Inflammatory macrophage treated with lipopolysaccharide for 1 hour (primary cell): Measurements from ENCODE around the gene EPHA6.
"Not testable (repeated sequence)": the region's sequence is repeated elsewhere in the genome, so short reads cannot be mapped to it uniquely, and the experiment has no call there.

ENCODE experiments used
- DNase-seq, 2 donors: peaks; one replicate each; pipeline ENCODE4 v3.0.0-alpha.2; 2020 to 2022

The EPHA6 gene

DNA sequence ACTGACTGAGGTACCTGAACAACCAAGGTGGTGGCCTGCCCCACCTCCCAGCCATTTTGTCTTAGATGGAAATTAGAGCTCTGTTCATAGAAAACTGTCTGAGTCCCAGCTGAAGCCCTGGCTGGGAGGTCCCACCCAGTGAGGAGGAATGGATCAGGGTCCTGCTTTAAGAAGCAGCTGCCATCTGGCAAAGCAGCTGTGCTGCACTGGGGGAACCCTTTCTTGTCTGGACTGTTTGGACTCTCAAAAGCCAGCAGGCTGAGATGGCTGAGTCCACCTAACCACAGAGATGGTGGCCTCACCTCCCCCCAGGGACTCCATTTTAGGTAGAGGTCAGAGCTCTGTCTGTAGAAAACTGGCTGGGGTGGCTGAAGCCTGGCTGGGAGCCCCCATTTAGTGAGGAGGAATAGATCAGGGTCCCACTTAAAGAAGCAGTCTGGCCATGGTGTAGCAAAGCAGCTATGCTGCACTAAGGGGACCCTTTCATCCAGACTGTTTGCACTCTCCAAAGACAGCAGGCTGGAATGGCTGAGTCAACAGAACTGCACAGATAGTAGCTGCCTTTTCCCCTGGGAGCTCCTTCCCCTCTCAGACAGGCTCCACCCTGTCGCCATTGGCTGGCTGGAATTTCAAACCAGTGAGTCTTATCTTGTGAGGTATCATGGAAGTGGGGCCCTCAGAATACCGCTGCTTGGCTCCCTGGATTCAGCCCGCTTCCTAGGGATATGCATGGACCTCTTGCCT, 116.9 kb downstream of the EPHA6 start:
- DNase-seq, result no peak

DNA sequence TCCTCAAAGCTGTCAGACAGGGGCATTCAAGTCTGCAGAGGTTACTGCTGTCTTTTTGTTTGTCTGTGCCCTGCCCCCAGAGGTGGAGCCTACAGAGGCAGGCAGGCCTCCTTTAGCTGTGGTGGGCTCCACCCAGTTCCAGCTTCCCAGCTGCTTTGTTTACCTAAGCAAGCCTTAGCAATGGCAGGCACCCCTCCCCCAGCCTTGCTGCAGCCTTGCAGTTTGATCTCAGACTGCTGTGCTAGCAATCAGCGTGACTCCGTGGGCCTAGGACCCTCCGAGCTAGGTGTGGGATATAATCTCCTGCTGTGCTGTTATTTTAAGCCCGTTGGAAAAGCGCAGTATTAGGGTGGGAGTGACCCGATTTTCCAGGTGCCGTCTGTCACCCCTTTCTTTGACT, 127.7 kb downstream of the EPHA6 start:
- not testable (repeated sequence) for DNase-seq

DNA sequence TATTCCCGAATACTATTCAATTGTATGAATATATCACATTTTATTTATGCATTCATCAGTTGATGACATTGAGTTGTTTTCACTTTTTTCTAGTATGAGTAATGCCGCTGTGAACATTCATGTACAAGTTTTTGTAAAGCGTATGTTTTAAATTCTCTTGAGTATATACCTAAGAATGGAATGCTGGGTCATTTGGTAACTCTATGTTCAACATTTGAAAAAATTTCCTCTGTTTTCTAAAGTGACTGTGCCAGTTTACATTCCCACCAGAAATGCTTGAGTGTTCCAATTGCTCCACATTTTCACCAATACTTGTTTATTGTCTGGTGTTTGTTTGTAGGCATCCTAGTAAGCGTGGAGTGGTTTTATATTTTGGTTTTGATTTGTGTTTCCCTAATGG, 144.5 kb downstream of the EPHA6 start:
- DNase-seq, result no peak

DNA sequence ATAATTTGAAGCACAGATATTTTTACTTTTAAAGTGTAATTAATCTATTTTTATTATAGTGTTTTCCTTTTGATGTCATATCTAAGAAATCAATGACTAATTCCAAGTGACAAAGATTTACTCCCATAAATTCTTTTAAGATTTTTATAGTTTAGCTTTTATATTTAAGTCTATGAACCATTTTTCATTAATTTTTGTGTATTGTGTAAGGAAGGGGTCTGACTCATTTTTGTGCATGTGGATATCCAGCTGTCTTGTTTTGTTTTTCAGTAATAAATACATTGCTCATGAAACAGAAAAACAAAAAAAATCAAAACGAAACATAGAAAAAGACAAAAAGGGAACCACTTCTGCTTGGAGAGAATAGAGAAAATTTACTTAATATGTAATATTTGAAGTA, 145.1 kb downstream of the EPHA6 start:
- no peak for DNase-seq

DNA sequence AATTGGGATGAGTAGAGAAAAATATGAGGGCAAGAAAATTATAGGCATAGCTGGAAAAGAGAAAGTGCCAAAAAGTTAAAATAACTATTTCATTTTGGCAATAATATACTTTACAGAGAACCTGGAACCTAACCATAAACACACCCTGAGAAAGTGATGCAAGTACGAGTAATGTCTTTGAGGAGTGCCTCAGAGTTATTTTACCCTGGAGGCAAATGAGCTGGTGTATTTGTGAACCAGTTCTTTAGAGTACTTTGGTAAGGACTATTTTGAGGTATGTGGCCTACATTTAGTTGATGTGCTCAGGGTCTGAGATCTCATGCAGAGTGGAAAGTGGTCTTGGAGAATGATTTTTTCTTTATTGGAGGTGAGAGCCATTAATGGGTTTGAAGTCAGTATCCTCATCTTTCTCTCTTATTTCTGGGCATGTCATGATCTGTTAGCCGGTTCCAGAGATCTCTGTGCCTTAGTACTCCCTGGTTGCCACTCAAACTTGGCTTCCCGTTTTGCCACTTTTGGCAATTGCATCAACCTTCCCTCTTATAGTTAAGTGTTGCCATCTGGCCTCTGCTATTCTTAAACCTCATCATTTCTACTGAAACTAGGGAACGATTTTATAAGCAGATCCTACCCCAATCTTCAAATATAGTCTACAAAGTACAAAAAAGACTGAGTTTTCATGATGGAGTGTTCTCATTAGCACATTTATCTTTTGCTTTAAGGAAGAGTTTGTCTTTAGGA, 145.7 kb downstream of the EPHA6 start:
- DNase-seq, result no peak

DNA sequence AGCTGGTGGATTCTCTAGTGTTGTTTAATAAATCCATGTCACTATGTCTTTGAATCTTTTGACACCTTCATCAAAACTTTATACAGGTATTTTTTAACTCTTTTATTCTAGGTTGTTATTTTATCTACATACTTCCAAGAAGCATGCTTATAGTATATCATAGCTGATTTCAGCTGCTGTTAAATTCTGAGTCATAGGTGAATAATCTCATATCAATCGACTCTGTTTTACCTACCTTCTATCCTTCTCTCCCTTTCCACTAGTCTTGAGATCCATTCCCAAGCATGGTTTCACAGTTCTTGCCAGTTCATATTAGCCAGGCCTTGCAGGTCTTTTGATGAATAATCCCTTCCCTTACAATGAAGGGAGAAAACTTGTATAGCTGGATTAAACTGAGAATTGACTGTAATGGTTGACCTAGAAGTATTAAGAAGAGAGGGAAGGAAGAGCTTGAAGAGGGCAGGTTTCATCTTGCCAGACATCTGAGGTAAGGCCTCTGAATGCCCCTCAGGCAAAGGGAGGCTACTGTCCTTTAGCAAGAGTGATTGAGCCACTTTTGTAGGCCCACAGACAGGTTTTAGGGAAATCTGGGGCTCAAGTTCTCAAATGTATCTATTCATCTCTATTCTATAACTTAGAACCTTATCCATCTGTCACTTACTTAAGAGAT, 146.4 kb downstream of the EPHA6 start:
- DNase-seq, result no peak

DNA sequence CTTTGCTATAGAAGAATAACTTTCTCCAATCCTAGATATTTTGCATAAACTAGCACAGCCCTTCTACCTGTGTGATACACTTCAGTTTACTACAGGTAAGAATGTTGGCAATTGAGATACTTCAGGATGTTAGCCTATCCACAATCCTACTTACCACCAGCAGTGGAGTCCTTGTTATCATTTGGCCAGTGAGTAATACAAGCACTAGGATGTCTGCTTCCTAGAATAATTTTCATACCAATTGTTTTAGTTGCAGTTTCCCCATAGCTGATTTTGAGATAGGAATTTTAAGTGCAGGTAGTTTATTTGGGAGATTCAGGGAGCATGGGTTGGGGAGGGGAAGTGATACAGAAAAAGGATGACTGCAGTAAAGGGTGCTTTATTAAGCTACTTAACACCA, 147.2 kb downstream of the EPHA6 start:
- no peak for DNase-seq

DNA sequence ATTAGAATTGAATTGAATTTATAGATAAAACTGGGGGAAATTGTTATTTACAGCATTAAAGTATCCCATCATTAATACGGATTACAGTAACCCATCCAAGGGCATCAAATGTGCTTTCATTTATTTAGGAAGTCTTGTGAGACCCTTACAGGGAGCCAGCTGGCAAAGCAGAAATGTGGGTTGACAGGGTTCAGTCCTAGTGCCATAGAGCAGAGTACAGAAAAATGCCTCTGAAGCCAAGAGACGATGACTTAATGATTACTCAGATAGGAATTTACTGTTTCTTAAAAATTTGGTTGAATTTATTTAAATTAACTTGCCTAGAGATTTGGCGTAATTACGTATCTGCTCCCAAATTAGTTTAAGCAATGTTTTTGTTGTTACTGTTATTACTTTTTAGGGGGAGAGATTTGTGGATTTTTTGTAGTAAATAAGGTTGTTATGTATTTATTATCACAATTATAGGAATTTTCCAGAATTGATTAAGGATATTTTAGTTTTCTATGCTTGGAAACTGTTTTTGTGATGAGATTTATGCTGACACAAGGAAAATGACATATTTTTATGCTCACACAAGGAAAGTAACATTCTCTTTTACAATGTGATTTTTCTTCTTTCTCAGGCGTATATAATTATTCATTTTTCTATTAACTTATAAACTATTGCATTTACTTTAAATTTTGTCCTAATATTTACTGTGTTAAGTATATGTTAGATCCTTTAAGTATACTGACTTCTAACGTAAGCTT, 152.0 kb downstream of the EPHA6 start:
- no peak for DNase-seq

DNA sequence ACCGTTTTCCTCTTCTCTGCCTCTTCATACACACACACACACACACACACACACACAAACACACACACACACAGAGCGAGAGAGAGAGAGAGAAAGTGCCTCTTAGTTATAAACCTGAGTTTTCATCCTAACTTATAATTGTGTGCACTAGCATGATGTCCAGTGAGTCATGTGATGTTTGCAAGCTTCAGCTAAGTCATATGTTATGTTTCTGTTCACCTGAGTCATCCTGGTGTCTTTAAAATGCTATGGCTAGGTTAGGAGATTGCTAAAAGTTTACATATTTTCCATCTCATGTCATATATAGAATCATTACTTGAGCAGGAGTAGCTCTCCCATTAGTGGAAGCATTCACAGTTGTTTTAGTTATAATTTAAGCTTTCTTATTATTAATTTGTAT, 155.8 kb downstream of the EPHA6 start:
- DNase-seq, result no peak

DNA sequence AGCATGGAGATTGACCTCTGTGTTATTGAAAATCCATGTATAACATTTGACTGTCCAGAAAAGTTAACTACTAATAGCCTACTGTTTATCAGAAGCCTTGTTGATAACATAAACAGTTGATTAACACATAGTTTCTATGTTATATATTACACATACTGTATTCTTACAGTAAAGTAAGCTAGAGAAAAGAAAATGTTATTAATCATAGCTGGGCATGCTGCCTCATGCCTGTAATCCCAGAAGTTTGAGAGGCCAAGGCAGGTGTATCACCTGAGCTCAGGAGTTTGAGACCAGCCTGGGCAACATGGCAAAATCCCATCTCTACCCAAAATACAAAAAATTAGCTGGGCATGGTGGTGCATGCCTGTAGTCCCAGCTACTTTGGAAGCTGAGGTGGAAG, 163.3 kb downstream of the EPHA6 start:
- DNase-seq, result no peak

DNA sequence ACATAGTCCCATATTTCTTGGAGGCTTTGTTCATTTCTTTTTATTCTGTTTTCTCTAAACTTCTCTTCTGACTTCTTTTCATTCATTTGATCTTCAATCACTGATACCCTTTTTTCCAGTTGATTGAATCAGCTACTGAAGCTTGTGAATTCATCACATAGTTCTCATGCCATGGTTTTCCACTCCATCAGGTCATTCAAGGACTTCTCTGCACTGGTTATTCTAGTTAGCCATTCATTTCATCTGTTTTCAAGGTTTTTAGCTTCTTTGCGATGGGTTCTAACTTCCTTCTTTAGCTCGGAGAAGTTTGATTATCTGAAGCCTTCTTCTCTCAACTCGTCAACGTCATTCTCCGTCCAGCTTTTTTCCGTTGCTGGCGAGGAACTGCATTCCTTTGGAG, 169.3 kb downstream of the EPHA6 start:
- DNase-seq, result not testable (repeated sequence)

DNA sequence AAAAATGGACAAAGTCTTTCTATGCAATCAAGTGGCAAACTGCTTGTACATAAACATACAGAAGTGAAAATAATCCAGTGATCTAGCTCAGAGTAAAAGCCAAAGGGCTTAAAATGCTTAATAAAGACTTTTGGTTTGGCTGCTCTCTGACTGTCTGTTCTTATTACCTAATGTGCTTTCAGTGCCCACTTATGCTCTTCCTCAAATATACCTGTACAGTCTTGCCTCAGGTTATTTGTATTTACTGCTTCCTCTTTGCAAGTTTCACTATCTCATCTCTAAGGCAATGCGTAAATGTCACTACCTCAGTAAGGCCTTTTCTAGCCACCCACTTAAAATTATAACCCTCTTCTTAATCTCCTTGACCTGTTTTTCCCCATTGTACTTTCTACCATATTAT, 171.8 kb downstream of the EPHA6 start:
- DNase-seq, result no peak

DNA sequence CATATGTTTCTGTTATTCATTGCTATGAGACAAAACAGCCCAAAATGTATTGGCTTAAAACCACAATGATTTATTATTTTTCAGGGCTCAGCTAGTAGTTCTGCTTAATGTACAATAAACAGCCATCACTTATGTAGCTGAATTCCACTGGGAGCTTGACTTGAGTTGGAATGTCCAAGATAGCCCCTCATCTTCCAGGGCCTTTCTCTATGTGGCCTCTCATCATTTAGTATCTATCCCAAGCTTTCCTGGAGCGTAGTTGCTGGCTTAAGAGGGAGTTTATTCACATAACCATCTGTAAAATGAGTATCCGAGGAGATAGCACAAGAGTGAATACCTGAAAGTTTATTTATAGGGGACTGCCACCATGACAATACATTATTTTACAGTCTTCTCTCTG, 176.8 kb downstream of the EPHA6 start:
- DNase-seq, result no peak

DNA sequence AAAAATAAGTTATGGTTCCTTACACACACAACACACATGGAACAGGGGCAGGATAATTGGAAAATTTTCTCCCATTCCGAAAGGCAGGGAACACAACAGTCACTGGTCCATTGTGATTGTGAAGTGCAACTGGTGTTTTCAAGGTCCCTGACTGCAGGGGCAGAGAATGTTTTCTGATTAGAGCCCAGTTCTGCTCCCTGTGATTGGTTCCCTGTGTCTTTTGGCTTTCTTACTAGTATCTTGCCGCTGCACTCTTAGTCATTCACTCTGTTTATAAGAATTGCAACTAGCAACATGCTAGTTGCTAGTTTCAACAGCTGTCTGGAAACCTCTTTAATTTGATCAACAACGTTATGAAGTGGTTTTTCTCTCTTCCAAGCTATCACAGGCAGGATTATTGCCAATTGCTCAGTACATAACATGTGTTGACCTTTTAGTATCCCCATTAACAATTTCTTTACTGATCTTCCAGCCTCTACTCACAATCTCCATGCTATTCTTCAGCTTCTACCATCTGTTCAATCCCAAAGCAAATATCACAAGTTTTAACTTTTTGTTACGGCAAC, 177.5 kb downstream of the EPHA6 start:
- DNase-seq, result no peak

DNA sequence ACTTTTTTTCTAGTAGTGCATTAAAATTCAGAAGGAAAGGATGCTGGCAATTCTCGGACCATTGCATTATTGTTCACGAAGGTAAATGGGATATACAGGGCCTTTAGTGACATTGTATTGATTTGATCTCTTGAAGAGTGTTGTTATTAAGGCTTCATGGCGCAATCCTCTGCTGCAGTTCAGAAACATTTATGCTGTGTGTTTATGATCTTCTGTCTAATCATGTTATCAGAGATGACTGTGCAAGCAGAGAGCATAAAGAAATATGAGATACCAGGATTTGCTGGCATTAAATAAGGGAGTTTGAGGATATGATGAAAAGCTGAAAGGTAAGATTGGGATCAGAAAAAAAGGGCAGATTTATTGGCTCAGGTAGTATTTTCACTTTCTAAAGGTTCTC, 180.6 kb downstream of the EPHA6 start:
- no peak for DNase-seq

DNA sequence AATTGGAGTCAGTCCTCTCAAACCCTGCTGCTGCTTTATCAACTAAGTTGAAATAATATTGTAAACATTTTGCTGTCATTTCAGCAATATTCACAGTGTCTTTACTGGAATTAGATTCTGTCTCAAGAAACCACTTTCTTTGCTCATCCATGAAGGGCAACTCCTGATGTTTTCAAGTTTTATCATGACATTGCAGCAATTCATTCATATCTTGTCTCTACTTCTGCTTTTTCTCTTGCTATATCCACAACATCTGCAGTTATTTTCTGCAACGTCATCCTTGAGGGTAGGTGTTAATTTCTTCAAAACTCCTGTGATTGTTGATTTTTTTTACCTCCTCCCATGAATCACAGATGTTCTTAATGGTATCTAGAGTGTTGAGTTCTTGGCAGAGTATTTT, 181.6 kb downstream of the EPHA6 start:
- no peak for DNase-seq

DNA sequence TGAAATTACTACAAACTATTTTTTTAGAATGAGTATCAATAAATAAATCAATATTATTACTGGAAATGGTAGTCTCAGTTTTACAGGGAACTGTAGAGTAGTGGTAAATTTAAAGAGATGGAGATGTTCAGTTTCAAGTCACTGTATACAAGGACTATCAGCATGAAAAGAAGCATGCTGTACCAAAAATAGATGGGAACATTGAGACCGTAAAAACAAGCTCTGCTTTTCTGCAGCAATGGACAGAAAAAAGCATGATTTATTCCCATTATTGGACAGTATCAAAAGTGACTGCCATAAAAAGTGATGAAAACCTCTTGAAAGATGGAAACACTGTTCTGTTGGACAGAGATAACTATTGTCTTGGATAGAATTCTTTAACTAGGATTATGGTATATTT, 187.2 kb downstream of the EPHA6 start:
- no peak for DNase-seq

DNA sequence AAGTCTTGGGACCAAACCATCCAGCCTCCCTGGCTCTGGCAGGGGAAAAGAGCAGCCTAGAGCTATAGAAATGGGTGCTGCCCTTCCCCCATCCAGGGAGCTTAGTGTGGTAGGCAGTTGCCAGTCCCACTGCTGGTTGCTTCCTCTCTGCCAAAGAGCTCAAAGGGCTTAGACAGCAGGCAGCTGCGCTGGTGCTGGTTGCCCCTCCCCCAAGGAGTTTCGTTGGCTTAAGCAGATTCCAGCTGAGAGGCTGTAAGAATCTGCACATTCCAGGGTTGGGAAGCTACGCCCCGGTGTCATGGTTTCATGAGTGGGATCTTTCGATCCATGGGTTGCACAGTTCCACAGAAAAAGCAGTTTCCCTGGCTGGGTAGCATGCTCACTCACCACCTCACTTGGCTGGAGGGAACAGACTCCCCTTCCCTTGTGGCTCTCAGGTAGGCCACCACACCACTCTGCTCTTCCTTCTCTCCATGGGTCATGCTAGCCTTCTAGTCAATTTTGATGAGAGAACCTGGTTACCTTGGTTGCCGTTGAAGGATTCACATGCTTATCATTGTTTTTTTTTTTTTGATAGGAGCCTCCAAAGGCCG, 195.1 kb downstream of the EPHA6 start:
- DNase-seq, result no peak

DNA sequence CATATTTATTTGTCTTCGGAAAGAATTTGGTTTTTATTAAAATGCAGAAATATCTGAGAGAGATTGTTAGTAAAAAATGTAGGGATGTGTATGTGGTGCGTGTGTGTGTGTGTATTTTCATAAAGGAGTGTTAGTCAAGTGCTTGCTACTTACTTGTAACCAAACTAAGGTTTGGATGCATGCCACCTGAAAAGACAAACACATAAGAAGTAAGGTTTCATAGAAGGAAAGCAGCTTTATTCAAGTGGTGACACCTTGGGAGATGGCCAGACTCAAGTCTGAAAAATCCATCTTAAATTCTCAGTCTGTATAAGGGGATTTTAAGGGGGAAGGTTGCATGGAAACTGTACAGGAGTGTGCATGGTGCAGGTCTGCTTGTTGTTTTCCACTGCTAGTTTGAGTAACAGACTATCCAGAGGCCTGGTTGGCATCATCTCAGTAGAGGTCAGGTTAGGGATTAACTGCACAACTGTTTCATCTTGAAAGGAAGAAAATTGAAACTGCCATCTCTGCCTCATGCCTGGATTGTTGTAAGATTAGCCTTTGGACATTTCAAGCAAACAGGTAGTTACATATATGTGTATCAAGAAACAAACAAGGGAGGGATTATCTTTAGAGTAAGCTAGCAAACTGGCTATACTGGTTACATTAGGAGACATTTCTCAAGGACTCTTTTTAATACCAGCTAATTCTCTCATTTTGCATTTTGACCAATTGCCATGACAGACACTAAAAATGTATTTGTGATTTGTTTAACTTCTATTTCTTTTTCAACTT, 196.7 kb downstream of the EPHA6 start:
- no peak for DNase-seq

DNA sequence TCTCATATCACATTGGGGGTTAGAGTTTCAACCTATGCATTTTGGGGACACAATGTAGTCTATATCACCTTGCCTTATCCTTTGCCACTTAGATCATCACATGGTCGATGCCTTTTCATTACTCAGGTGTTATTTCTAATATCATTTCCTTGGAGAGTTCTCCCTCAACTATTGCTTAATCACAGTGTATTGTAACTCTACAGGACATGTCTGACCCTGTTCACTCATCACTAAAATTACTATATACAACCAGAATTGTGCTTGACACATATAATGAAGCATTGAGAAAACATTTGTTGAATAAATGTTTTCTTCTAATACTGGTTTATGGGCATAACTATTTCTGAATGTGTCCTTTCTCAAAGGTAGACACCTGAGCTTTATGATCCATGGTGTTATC, 207.4 kb downstream of the EPHA6 start:
- no peak for DNase-seq

DNA sequence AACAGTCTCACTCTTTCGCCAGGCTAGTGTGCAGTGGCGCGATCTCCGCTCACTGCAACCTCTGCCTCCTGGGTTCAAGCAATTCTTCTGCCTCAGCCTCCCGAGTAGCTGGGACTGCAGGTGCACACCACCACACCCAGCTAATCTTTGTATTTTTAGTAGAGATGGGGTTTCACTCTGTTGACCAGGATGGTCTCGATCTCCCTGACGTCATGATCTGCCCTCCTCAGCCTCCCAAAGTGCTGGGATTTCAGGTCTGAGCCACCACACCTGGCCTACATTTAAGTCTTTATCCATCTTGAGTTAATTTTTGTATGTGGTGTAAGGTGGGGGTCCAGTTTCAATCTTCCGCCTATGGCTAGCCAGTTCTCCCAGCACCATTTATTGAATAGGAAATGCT, 211.2 kb downstream of the EPHA6 start:
- DNase-seq, result not testable (repeated sequence)

DNA sequence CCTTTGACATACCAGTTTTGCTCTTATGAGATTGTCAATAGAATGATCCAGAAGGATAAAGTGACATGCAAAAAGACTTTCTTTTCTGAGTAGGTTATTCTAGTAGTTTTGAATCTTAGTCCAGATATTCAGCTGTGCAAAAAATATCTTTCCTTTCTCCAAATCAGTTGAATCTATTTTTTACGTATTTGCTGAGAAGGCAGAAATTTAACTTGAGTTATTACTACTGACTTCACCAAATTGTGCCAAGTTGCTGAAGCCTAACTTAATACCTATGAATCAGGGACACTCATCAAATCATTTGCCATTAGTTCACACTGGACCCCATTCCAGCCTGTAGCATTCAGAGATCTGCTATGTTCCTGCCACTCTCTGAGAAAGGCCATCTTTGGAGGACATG, 215.6 kb downstream of the EPHA6 start:
- DNase-seq, result no peak
